Mucosa of gallbladder (tissue), 1 donor: ENCODE results near the gene ABCD3. TPM values are rescaled to one million over a fixed set of nuclear protein-coding genes. Genes with fewer than 3 reads are reported as not detected.
A peak's percentile ranks its signal among the peaks of the same experiment; 100 is the strongest.
"Not testable (repeated sequence)": the region's sequence is repeated elsewhere in the genome, so short reads cannot be mapped to it uniquely, and the experiment has no call there.

Experiments
- DNase-seq: peaks from one replicate; pipeline ENCODE4 v3.0.0-alpha.2; 2020; ENCODE audit warnings: low spot score
- total RNA-seq: library from RNA; stranded (reverse); gene quantifications from one replicate; pipeline ENCODE4 v1.2.1, GENCODE V29; 2021
- donor health status: DM: no; HTN: no; CAD: no.

ABCD3 gene
- 102 TPM for total RNA-seq

DNA sequence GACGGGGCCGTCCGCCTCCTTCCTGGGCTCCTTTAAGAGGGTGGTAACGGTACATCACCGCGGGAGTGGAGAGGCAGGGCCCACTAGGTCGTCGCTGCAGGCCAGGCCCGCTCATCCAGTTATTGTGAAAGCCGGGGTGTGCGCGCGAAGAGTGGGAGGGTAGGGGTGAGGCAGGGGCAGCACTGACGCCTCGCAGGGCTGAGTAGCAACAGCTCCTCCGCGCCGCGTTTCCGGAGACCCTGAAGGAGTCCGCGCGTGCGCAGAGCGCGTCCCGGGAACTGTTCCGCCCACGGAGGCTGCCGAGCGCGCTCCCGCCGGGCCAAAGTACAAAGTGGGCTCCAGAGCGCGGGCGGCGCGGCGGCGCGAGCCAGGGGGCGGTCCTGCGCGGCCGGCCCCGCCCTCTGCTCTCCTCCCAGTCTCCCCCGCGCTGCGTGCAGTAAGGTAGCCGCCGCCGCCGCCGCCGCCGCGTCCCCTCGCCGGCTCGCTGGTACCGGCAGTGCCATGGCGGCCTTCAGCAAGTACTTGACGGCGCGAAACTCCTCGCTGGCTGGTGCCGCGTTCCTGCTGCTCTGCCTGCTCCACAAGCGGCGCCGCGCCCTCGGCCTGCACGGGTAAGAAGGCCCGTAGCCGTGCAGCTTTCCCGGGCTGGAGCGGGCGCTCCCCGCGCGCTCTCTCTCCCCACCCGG, at the start of gene ABCD3:
ABCD3 (plus strand) TSS at position 412 of the 686 bp plus-strand sequence; CDS start at position 502, 90 bp downstream.
- DNase-seq: peak; percentile 98

DNA sequence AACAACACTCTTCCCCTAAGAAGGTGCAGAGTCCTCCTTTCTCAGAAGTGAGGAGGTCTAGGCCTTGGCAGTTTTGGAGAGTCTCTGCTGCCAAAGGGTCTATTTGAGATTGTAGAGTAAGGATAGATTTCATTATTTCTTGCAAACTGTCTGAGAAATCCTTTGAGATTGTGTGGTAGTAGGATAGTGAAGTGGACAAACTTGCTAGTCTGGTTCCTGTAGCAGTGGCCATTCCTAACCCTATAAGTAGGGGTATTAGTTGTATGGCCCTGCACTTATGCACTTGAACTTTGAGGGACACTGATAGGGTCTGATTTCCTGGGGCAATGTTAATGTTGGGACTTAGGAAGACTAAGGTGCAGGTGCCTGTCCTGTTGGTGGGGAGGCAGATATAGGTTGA, 45.4 kb upstream of the ABCD3 start:
- DNase-seq: not testable (repeated sequence)

DNA sequence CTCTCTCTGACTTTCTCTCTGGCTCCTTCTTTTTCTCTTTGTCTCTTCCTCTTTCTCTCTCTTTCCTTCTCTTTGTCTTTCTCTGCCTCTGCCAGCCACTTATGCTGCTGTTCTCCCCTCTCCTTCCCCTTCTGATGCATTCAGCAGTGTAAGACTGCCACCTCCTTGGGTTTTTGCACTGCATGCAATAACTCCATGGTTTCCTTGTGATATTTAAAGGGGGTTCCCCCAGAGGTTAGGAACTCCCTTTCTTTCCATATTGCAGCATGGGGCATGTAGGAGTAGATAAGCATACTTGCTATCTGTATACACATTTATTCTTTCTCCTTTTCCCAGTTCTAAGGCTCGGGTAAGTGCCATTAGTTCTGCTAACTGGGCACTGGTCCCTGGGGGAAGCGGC, 44.9 kb upstream of the ABCD3 start:
- DNase-seq: not testable (repeated sequence)

DNA sequence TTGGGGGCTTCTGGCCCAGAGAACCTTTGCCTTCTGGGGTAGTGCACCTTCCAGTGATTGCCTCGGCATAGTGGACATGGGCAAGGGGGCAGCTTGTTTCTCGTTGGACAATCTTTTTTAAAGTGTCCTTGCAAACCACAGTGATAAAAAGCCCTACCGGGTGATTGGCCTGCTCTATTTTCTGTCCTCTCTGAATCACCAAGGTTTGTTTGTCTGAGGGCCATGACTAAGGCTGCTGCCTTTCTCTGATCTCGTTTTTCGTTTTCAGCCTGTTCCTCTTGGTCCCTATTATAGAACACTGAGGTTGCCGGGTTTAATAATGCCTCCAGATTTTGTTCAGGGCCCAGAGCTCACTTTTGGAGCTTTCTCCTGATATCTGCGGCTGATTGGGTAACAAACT, 42.5 kb upstream of the ABCD3 start:
- DNase-seq: not testable (repeated sequence)

DNA sequence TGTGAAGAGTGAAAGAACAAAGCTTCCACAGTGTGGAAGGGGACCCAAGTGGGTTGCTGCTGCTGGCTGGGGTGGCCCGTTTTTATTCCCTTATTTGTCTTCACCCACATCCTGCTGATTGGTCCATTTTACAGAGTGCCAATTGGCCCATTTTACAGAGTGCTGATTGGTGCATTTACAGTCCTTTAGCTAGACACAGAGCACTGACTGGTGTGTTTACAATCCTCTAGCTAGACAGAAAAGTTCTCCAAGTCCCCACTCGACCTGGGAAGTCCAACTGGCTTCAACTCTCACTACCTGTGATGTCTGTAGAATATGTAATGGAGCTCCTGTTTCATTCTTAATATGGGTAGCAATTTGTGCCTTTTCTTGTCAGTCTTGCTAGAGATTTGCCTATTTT, 39.7 kb upstream of the ABCD3 start:
- not testable (repeated sequence) for DNase-seq

DNA sequence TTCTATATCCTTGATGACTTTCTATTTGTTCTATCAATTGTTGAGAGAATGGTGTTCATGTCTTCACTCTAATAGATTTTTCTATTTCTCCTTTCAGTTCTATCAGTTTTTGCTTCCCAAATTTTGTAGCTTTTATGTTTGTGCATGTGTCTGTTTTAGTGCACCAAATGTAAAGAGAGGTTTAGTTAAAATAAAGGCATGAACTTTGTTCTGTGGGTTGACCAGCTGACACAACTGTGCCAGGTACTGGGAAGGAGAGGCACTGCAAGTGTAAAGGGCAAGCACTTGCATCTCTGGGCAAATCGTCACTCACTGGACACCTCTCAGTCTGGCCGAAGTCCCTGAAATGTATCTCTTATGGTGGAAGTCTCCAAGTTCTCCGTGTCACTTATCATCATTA, 38.6 kb upstream of the ABCD3 start:
- peak; percentile 46 for DNase-seq

DNA sequence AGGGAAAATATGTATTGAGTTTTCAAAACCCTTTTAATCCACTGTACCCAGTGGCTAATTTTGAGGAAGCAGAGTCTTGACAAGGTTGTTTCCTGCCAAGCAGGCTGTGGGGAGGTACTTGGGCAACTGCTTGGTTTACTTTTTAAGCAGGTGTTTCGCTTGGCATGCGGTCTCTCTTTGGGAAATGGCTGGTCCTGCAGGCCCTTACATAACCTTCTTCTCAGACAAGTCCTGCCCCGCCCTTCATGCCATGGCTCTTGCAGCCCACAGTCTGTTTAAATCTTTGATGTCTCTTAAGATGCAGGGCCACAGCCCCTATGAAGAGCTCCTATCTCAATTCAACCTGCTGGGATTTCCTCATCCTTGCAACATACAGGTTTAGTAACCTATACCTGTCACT, 36.0 kb upstream of the ABCD3 start:
- peak; percentile 66 for DNase-seq

DNA sequence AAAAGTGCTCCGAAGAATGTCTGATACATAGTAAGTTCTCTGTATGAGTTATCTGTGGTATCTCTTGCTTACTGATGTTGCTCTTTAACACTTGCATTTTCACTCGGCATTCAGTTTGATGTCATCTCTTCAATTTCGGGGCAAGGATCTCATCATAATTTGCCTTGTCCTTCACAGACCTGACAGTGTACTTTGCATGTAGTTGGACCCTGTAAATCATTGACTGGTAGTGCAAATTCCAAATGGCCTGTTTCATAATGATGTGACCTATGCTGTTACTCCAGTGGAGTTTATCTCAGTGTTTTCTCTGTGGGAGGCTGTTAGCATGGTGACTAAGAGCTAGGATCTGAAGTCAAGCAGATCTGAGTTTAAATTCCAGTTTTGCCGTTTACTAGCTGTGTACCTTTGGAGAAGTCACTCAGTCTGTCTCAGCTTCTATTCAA, 34.2 kb upstream of the ABCD3 start:
- DNase-seq: peak; percentile 86

DNA sequence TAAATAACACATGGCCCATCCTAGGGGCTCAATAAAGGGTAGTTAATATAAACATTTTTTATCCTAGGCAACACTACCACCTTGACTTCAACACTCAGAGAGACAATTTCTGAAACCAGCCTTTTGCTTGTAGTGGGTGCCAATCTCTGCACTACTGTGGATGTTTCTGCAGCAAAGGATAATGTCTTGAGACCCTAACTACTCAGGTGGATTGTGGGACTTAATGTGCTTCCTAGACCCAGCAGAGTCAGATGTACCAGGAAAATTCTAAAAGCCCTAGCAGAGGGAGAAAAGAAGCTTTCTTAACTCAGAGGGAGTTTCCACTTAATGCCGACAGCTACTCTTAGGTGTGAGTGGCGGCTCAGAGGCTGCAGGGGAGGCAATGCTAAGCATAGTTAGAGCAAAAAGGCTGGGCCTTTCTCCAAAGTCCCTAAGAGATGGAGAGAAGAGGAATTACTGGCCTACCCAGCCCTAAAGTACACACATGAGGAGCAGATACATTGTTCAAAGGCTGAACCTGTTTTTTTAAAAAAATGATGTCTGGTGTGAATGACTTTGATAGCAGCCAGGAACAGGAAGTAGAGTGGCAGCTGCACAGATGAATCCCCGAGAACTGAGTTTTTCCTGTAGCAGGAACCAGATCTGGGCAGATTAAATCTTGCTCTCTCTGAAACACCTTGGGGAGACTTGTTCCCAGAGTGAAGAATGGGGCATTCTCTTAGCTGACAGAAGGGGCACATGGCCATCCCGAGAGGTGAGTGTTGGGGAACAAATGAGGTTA, 33.5 kb upstream of the ABCD3 start:
- DNase-seq: peak; percentile 50

DNA sequence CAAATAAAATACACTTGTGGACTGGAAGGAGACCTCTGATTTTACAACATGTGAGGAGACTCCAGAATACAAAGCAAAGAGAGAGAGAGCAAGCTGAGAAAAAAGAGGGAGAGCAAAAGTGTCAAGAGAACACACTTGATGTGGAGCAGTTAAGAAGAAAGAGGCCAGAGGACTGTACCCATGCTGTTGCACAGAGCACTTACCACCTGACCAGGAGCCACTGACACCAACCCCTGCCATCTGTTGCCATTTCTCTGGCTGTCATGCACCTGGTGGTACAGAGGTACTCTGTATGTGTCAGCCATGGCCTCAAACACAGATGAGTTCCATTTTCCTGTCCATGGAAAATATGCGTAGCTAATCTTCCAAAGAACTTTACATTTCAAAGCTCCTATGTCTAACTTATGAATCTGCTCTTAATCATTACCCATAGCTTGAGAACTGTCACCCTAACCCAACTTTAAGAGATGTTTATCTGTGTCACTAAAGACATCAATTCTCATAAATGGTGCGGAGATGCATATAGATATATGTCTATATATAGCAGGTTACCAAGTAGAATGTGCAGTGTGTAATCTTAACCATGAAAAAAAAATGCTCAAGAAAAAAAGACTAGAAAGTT, 32.8 kb upstream of the ABCD3 start:
- DNase-seq: no peak

DNA sequence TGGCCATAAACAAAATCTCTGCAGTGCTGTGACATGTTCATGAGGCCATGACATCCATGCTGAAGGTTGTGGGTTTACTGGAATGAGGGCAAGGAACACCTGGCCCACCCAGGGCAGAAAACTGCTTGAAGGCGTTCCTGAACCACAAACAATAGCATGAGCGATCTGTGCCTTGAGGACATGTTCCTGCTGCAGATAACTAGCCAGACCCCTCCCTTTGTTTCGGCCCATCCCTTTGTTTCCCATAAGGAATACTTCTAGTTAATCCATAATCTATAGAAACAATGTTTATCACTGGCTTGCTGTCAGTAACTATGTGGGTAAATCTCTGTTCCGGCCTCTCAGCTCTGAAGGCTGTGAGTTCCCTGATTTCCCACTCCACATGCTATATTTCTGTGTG, 28.9 kb upstream of the ABCD3 start:
- DNase-seq: no peak

DNA sequence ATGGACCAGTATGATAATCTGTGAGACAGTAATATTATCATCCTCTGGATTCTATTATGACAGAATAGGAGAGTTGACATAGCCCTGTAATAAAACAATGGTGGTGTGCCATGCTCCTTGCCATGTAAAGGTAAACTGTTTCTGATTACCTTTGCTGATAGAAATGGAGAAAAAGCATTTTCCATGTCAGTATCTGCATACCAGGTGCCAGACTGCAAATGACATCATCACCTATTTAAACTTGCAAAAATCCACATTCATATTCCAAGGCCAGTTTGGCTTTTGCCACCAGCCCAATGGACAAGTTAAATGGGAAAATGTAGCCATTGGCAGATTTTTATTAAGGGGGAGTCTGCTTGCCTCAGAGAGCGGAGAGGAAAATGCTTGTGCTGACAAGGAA, 23.9 kb upstream of the ABCD3 start:
- no peak for DNase-seq

DNA sequence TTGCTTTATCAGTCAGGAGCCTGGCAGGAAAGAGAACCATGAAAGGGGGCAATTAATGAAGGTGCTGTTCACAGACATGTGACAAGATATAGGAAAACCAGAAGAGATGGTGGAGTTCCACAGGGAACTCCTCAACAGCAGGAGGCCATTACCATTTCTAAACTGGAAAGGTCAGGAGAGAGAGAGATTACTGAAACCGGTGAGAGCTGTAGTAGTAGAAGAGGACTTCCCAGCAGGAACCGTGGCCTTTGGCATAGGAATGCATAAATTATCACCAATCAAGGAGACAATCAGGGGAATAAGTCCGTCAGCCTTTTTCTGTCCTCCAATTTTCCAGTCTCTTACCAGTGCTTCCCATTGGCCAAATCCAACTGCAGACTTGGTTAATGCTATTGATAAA, 23.0 kb upstream of the ABCD3 start:
- DNase-seq: no peak

DNA sequence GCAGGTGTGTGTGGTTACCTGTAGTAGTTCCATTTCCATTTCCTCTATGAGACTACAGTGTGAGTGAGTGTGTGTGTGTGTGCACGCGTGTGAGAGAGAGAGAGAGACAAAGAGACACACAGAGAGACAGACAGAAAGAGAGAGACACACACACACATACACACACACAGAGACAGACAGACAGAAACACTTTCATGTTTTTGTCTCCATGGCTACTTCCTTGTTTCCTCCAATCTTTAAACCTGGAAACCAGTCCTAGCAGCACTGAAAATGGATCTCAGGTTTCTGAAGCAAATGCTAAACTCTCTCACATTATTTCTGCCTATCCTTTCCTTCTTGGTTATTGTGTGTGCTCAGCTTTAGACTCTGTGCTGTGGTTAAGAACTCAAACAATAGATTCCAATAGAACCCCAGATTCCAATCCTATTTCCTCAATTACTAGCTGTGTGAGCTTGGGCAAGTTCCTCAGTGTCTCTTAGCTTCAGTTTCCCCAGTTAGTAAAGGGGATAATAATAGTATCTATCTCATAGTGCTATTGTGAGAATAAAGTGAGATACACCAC, 22.4 kb upstream of the ABCD3 start:
- no peak for DNase-seq

DNA sequence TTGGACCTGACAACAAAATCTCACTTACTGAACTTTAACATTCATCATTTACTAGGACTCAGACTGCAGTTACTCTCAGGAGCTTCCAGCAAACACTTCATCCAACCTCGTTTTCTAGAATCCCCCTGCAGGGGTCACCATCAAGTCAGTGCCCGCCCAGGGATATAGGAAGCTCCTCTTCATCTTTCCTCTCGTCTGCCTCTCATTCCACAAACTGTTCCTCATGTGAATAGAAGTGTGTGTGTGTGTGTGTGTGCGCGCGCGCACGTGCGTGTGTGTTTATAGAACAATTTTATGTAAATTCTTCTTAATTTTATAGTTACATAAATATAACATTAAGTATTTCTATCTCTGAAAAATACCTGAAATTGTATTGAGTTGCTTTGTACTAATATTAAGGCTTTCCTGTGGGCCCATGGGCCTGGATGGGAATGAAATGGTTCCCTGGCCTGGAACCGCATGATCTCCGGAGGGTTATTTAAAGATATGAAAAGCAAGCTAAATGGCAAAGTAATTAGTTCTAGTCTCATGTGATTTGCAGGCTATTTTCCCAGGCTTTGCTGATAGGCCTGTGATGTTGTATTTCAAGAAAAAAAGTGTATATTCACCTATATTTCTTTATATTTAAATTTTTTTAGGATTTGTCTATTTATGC, 21.7 kb upstream of the ABCD3 start:
- DNase-seq: no peak

DNA sequence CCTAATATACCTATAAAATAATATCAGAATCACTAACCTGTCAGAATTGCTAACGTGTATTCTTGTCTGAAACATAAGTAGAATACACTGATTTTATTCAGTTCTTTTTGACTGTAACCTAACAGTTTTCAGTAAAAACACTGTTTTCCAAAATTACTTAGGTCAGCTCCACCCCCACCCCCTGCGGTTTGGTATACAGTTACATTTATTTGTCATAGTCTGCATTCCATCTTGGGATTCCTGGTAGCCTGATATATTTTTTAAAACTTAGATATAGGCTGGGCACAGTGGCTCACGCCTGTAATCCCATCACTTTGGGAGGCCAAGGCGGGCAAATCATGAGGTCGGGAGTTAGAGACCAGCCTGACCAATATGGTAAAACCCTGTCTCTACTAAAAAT, 19.8 kb upstream of the ABCD3 start:
- no peak for DNase-seq

DNA sequence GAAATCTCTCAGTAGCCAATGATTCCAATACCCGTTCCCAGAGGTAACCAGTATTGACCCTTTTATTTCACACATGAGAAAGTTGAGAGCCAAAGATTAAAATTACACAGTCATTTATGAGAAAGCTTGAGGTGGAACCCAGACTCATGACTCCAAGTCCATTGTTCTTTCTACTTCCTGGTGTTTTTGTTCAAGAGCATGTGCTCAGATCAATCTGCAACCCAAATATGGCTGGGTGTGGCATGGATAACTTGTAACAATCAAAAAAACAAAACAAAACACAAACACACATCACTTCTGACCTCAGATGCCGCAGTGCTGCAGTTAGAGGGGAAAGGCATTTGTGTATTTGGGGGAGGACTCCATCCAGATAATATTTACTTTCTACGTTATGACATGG, 18.7 kb upstream of the ABCD3 start:
- DNase-seq: no peak

DNA sequence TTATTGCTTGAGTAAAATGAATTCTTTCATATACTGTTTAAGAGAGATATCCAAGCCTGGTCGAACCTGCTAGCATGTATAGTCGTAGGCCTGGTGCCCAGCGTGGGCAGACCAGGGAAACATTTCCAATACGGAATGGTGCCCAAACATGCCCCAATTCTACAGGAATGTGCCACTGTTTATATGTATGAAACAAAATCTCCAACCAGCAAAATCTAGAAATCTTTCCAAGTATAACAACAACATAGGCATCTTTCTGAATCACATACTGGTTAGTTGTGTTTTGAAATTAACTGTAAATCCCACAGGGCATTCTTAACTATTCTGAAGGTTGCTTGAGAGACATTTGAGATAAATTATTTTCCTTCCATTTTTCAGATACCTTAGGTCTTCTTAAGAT, 17.0 kb upstream of the ABCD3 start:
- no peak for DNase-seq

DNA sequence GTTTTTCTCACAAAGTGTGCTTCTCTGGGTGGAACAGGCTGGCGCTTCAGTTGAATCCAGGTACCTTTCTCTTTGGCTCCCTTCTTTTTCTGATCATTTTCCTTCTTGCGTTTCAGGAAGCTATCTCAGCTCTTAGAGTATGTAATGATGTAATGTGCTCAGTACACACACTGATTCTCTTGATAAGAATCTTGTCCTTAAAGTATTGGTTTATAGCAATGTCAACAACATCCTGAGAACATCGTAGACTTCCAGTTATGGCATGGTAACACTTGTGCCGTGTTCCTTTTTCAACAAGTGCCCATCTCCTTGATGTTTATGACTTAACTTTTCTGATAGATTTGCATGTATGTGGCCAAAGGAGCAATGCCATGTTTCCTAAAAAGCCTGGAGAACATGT, 11.7 kb upstream of the ABCD3 start:
- no peak for DNase-seq

DNA sequence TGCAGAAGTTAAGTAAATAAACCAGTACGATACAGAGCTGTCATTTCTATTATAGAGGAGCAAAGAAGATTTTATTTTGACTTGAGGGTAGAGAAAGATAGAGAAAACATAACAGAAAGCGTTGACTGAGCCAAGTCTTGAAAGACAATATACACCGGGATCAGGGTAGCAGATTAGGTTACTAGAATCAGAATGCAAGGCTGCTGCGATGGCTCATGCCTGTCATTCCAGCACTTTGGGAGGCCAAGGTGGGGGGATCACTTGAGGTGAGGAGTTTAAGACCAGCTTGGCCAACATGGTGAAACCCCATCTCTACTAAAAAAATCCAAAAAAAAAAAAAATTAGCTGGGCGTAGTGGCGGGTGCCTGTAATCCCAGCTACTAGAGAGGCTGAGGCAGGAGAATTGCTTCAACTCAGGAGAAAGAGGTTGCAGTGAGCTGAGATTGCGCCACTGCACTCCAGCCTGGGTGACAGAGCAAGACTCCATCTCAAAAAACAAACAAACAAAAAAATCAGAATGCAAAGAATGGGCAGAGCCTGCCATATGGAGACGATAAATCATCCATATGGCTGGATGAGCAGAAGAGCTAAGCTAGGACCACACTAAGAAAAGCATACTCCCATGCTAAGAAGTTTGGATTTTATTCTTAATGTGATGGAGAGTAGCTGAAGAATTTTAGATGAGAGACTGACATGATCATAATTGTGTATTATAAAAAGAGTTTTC, 9.9 kb upstream of the ABCD3 start:
- DNase-seq: no peak

DNA sequence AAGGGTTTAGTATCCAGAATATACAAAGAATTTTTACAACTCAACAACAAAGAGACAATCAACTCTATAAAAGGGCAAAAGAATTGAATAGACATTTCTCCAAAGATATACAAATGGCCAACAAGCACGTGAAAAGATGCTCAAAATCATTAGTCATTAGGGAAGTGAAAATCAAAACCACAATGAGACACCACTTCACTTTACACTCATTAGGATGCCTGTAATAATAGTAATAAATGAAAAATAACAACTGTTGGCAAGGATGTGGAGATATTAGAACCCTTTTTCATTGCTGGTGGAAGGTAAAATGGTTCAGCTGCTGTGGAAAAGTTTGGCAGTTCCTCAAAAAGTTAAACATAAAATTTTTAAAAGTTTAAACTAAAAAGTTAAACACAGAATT, 7.0 kb upstream of the ABCD3 start:
- DNase-seq: no peak
